Caki2 (cell line): Measurements from ENCODE around the gene SNPH. TPM values are rescaled to one million over a fixed set of nuclear protein-coding genes. Genes with fewer than 3 reads are reported as not detected.

Source experiments
- DNase-seq: peaks from one replicate; pipeline ENCODE4 v3.0.0-alpha.2; 2015; ENCODE audit warnings: low read depth
- in situ Hi-C: cut with HindIII; loops from 2 replicates; pipeline ENCODE4 v1.10.0; 2016; ENCODE audit warnings: low sequenced_read_pairs, low pct_unique_long_range_greater_than_20kb, mixed read lengths
- total RNA-seq: library from RNA; depleted of rRNA; stranded (reverse); fragments of >200 nt; shearing (Covaris generic); gene quantifications from 2 replicates; pipeline ENCODE4 v1.2.3, GENCODE V29; 2014; ENCODE audit warnings: low replicate concordance

The SNPH gene
- total RNA-seq, 1 experiment from 2014 or later, result 14.5 TPM

- no peak for DNase-seq
- in situ Hi-C loops, result no loop called here
Observed at GRCh38 chr20:1315804-1316203, 49.7 kb downstream of the SNPH start.

GRCh38 chr20:1317545-1318255 lies 51.6 kb downstream of the SNPH start:
- no peak for DNase-seq
- in situ Hi-C loops, result no loop called here

GRCh38 chr20:1319051-1319450 lies 53.0 kb downstream of the SNPH start:
- in situ Hi-C loops, result no loop called here

GRCh38 chr20:1319462-1319861 lies 53.4 kb downstream of the SNPH start:
- in situ Hi-C loops, result no loop called here
- DNase-seq, result no peak

More at GRCh38 chr20:1319051-1319450, 53.0 kb downstream of the SNPH start:
- DNase-seq, result no peak

- in situ Hi-C loops, result loop anchor here (10.0 kb wide), 1 partner anchor 75 kb away; the partner anchor contains the start of gene FKBP1A
- DNase-seq, result no peak
Observed at GRCh38 chr20:1320016-1320415, 53.9 kb downstream of the SNPH start.

GRCh38 chr20:1320902-1321653 lies 55.0 kb downstream of the SNPH start:
- in situ Hi-C loops, result loop anchor here (10.0 kb wide), 1 partner anchor 74 kb away; the partner anchor contains the start of gene FKBP1A

GRCh38 chr20:1321654-1321939 lies 55.5 kb downstream of the SNPH start:
- in situ Hi-C loops, result loop anchor here (10.0 kb wide), 1 partner anchor 73 kb away; the partner anchor contains the start of gene FKBP1A
- DNase-seq, result no peak

More at GRCh38 chr20:1320902-1321653, 55.0 kb downstream of the SNPH start:
- DNase-seq, result no peak

GRCh38 chr20:1322511-1323245 lies 56.6 kb downstream of the SNPH start:
- in situ Hi-C loops, result loop anchor here (10.0 kb wide), 1 partner anchor 72 kb away; the partner anchor contains the start of gene FKBP1A
- peak; percentile 41 for DNase-seq

- no peak for DNase-seq
- in situ Hi-C loops, result loop anchor here (10.0 kb wide), 1 partner anchor 72 kb away; the partner anchor contains the start of gene FKBP1A
Observed at GRCh38 chr20:1323256-1323655, 57.2 kb downstream of the SNPH start.

- no peak for DNase-seq
- in situ Hi-C loops, result loop anchor here (10.0 kb wide), 1 partner anchor 71 kb away; the partner anchor contains the start of gene FKBP1A
Observed at GRCh38 chr20:1323830-1324597, 57.9 kb downstream of the SNPH start.

- in situ Hi-C loops, result loop anchor here (10.0 kb wide), 1 partner anchor 70 kb away; the partner anchor contains the start of gene FKBP1A
Observed at GRCh38 chr20:1324598-1325172, 58.6 kb downstream of the SNPH start.

GRCh38 chr20:1325173-1326030 lies 59.3 kb downstream of the SNPH start:
- DNase-seq, result peak; percentile 92
- in situ Hi-C loops, result loop anchor here (10.0 kb wide), 1 partner anchor 69 kb away; the partner anchor contains the start of gene FKBP1A

More at GRCh38 chr20:1324598-1325172, 58.6 kb downstream of the SNPH start:
- peak; percentile 48 for DNase-seq

- in situ Hi-C loops, result loop anchor here (10.0 kb wide), 1 partner anchor 69 kb away; the partner anchor contains the start of gene FKBP1A
- no peak for DNase-seq
Observed at GRCh38 chr20:1326031-1326930, 60.2 kb downstream of the SNPH start.

GRCh38 chr20:1327241-1327653 lies 61.2 kb downstream of the SNPH start:
- no peak for DNase-seq
- in situ Hi-C loops, result loop anchor here (10.0 kb wide), 1 partner anchor 68 kb away; the partner anchor contains the start of gene FKBP1A
